T-helper 1 cell treated with Interleukin-12 subunit alpha and Interleukin-12 subunit beta and Interleukin-4 antibody, amounts not matched to agents 30 μg/mL and 1 μg/mL, for 36 hours (primary cell): ENCODE data around the gene C16orf92.

Experiments
- H3K27ac Mint-ChIP-seq: one replicate; pipeline ENCODE4 v1.8.0; 2021; ENCODE audit warnings: mild to moderate bottlenecking, mixed read lengths
- H3K27me3 Mint-ChIP-seq: one replicate; pipeline ENCODE4 v1.8.0; 2021; ENCODE audit warnings: low read depth, mixed read lengths
- H3K36me3 Mint-ChIP-seq: one replicate; pipeline ENCODE4 v1.8.0; 2021; ENCODE audit warnings: low read depth, mixed read lengths
- H3K4me1 Mint-ChIP-seq: one replicate; pipeline ENCODE4 v1.8.0; 2021; ENCODE audit warnings: low read depth, mixed read lengths
- H3K4me3 Mint-ChIP-seq: one replicate; pipeline ENCODE4 v1.8.0; 2021; ENCODE audit warnings: mild to moderate bottlenecking, moderate library complexity, mixed read lengths
- H3K9me3 Mint-ChIP-seq: one replicate; pipeline ENCODE4 v1.8.0; 2021; ENCODE audit warnings: mixed read lengths

The C16orf92 gene

GRCh38 chr16:30022887-30023286 lies at the start of gene C16orf92:
TSS of gene C16orf92 (plus strand) at chr16:30023198. CDS start at chr16:30023341, 143 bp downstream.
- Mint-ChIP-seq H3K27me3 (peaks cover 39% of the 10 kb centered on the region), H3K27ac (no peak within 1 kb of the TSS), H3K36me3 (no peaks in the 10 kb centered on the region), H3K4me1 (peaks cover 7% of the 10 kb centered on the region), H3K9me3 (no peaks in the 10 kb centered on the region), H3K4me3 (no peak within 1 kb of the TSS)

GRCh38 chr16:29973384-29974246 lies 49.4 kb upstream of the C16orf92 start, which contains the start of gene TAOK2:
TSS of gene TAOK2 (plus strand) at chr16:29973868. CDS start at chr16:29977773, 3,905 bp downstream.
- H3K4me3 Mint-ChIP-seq, result peak within 1 kb of the TSS; percentile 88
- peaks cover 29% of the 10 kb centered on the region for H3K4me1 Mint-ChIP-seq
- no peaks in the 10 kb centered on the region for H3K9me3 Mint-ChIP-seq
- no peaks in the 10 kb centered on the region for H3K27me3 Mint-ChIP-seq
- peaks cover 9% of the 10 kb centered on the region for H3K36me3 Mint-ChIP-seq
- peak within 1 kb of the TSS; percentile 92 for H3K27ac Mint-ChIP-seq

- Mint-ChIP-seq H3K4me3 (peak overlapping the region; percentile 88), H3K36me3 (peaks cover 9% of the 10 kb centered on the region), H3K27ac (peak overlapping the region; percentile 92), H3K4me1 (peaks cover 29% of the 10 kb centered on the region), H3K27me3 (no peaks in the 10 kb centered on the region), H3K9me3 (no peaks in the 10 kb centered on the region)
Observed at GRCh38 chr16:29974291-29975133, 48.5 kb upstream of the C16orf92 start.

- Mint-ChIP-seq H3K4me3 (peak overlapping the region; percentile 88), H3K27me3 (no peaks in the 10 kb centered on the region), H3K27ac (peak overlapping the region; percentile 62), H3K36me3 (peaks cover 8% of the 10 kb centered on the region), H3K4me1 (peaks cover 29% of the 10 kb centered on the region), H3K9me3 (no peaks in the 10 kb centered on the region)
Observed at GRCh38 chr16:29975134-29975538, 47.9 kb upstream of the C16orf92 start.

- Mint-ChIP-seq H3K27me3 (no peaks in the 10 kb centered on the region), H3K36me3 (peaks cover 14% of the 10 kb centered on the region), H3K27ac (peak overlapping the region; percentile 58), H3K9me3 (no peaks in the 10 kb centered on the region), H3K4me1 (peaks cover 29% of the 10 kb centered on the region), H3K4me3 (peak overlapping the region; percentile 88)
Observed at GRCh38 chr16:29975811-29976511, 47.0 kb upstream of the C16orf92 start.

- Mint-ChIP-seq H3K36me3 (peaks cover 19% of the 10 kb centered on the region), H3K4me3 (no peak overlapping the region), H3K27me3 (no peaks in the 10 kb centered on the region), H3K4me1 (peaks cover 29% of the 10 kb centered on the region), H3K27ac (no peak overlapping the region), H3K9me3 (no peaks in the 10 kb centered on the region)
Observed at GRCh38 chr16:29977063-29977825, 45.8 kb upstream of the C16orf92 start.

GRCh38 chr16:29978081-29978480 lies 44.9 kb upstream of the C16orf92 start:
- no peak overlapping the region for H3K4me3 Mint-ChIP-seq
- peaks cover 25% of the 10 kb centered on the region for H3K4me1 Mint-ChIP-seq
- H3K27me3 Mint-ChIP-seq, result no peaks in the 10 kb centered on the region
- H3K36me3 Mint-ChIP-seq, result peaks cover 26% of the 10 kb centered on the region
- H3K27ac Mint-ChIP-seq, result no peak overlapping the region
- H3K9me3 Mint-ChIP-seq, result no peaks in the 10 kb centered on the region

GRCh38 chr16:29978564-29979270 lies 44.3 kb upstream of the C16orf92 start:
- H3K27ac Mint-ChIP-seq, result no peak overlapping the region
- peaks cover 29% of the 10 kb centered on the region for H3K36me3 Mint-ChIP-seq
- H3K4me1 Mint-ChIP-seq, result peaks cover 21% of the 10 kb centered on the region
- H3K4me3 Mint-ChIP-seq, result no peak overlapping the region
- no peaks in the 10 kb centered on the region for H3K27me3 Mint-ChIP-seq
- no peaks in the 10 kb centered on the region for H3K9me3 Mint-ChIP-seq

GRCh38 chr16:29982560-29983419 lies 40.2 kb upstream of the C16orf92 start:
- no peak overlapping the region for H3K27ac Mint-ChIP-seq
- H3K4me3 Mint-ChIP-seq, result no peak overlapping the region
- H3K9me3 Mint-ChIP-seq, result no peaks in the 10 kb centered on the region
- H3K4me1 Mint-ChIP-seq, result no peaks in the 10 kb centered on the region
- no peaks in the 10 kb centered on the region for H3K27me3 Mint-ChIP-seq
- H3K36me3 Mint-ChIP-seq, result peaks cover 41% of the 10 kb centered on the region

- Mint-ChIP-seq H3K27ac (no peak overlapping the region), H3K9me3 (no peaks in the 10 kb centered on the region), H3K4me3 (no peak overlapping the region), H3K27me3 (no peaks in the 10 kb centered on the region), H3K36me3 (peaks cover 48% of the 10 kb centered on the region), H3K4me1 (no peaks in the 10 kb centered on the region)
Observed at GRCh38 chr16:29983420-29984136, 39.4 kb upstream of the C16orf92 start.

GRCh38 chr16:29984137-29984763 lies 38.7 kb upstream of the C16orf92 start:
- Mint-ChIP-seq H3K27ac (no peak overlapping the region), H3K4me3 (no peak overlapping the region), H3K4me1 (no peaks in the 10 kb centered on the region), H3K27me3 (no peaks in the 10 kb centered on the region), H3K36me3 (peaks cover 51% of the 10 kb centered on the region), H3K9me3 (no peaks in the 10 kb centered on the region)

- Mint-ChIP-seq H3K4me1 (no peaks in the 10 kb centered on the region), H3K27me3 (no peaks in the 10 kb centered on the region), H3K27ac (no peak overlapping the region), H3K4me3 (no peak overlapping the region), H3K36me3 (peaks cover 46% of the 10 kb centered on the region), H3K9me3 (no peaks in the 10 kb centered on the region)
Observed at GRCh38 chr16:29984764-29985147, 38.2 kb upstream of the C16orf92 start.
